Middle frontal gyrus (tissue), 1 donor: Measurements from ENCODE around the gene ARFGEF3.

Experiments used
- DNase-seq: peaks from one replicate; pipeline ENCODE4 v3.0.0-alpha.2; 2015; ENCODE audit warnings: low spot score; ENCODE audit errors: extremely low spot score

The ARFGEF3 gene

DNA sequence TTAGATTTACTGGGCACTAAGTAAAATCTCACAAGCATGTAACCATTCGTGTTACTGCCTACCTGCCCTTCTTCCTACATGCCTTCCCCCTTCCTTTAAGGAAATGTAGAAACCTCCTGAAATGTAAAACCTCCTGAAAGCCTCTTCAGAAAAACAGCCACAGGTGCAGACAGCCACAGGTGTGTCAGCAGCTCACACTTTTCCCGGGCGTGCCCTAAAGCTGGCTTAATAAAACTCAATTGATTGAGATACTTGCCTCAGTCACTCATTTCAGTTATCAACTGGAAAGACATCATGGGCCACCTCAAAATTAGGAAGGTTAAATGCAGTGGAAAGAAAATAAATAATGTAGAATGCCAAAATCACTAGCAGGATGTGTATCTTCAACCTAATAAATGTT is 79.6 kb downstream of the ARFGEF3 start:
- no peak for DNase-seq

DNA sequence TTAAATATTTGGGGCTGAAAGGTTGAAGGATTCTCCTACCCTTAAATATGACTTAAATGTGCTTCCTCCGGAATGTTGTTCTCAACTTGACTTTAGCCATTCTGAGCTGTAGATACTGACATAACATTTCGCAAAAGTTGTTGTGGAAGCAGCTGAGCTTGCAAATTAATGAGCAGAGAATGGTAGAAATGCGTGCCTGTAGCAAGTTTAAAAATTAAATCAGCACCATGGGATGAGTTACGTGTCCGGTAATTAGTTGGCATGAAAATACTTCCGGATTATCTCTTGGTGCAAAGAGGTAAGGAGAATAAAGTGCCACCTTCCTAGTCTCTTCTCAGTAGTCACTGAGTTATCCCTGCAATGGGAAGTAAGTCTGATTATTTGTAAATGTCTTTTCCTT is 80.2 kb downstream of the ARFGEF3 start:
- DNase-seq, result no peak

DNA sequence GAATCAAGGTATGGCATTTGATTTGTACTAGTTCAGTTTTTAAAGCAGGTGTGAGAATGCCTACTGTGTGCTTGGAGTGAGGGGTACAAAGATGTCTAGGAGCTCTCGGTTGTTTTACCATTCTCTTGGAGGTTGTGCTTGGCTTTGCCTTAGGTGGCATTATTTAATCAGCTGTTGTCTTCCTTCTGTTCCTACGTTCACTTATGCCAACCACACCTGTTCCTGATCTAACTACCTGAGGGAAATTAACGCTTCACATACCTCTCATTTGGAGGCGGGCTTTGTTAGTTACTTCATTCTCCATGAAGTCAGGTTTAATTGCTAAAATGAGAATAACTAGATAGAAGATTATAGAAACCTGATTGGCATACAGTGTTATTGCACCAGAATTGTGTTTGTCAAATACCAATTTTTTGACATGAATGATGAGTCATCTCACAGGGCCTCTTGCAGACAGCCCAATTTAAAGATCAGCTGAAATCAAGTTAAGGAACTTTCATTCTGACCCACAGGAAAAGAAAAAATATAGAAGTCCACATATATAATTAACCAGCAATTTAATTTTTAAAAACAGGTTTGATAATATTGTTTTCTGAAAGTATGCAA is 81.4 kb downstream of the ARFGEF3 start:
- DNase-seq, result no peak

GRCh38 chr6:138245751-138246150 is 84.0 kb downstream of the ARFGEF3 start:
- DNase-seq, result no peak

- DNase-seq, result no peak
Observed at GRCh38 chr6:138246650-138247440, 85.1 kb downstream of the ARFGEF3 start.

GRCh38 chr6:138248011-138248410 is 86.3 kb downstream of the ARFGEF3 start:
- no peak for DNase-seq

- DNase-seq, result no peak
Observed at GRCh38 chr6:138248878-138249277, 87.1 kb downstream of the ARFGEF3 start.

DNA sequence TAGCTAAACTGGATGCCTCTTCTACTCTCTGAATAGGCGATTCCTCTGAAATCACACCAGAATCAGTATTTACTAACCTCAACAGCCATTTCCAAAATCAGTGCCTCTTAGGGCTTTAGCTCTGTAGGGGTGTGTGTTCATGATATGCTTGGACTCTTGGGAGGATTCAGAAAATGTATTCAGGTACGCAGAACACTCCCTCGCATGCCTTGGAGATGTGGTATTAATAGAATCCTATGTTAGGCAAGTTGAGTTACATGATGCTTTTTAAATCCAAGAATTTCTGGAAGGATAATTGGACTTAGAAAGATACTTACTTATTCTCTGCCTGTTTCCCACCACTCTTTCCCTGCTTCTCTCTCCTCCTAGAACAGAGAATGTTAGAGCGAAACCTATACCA is 88.3 kb downstream of the ARFGEF3 start:
- peak; percentile 19 for DNase-seq

DNA sequence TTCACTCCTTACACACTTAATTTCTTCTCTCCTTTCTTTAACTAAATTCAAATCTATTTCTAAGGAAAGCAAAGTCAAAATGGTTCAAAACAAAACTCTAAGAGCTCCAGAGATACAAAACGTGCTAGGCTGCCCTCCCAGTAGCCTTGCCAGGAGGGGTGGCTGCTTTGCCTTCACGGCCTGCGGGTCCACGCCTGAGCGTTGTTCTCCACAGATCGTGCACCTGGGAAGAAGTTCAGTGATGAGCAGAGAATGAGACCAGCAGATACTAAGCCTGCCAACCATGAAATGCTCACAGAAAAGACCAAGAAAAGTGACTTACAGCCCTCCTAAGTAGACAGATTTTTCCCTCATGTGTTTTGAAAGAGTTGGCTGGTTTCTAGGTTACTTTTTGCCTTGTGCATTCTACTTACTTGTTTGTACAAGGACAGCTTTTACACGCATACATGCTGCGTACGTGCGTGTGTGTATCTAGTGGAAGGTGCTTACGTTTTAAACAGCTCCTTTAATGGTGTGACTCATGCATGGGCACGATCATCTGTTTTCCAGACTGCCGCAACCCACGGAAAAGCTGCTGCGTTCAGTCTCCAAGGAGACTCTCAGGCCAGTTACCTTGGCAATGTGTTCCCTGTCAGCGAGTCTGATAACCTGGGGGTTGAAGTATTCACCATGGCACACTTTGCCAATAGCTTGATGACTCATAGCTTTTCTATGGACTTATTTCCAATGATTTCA is 88.9 kb downstream of the ARFGEF3 start:
- peak; percentile 55 for DNase-seq

DNA sequence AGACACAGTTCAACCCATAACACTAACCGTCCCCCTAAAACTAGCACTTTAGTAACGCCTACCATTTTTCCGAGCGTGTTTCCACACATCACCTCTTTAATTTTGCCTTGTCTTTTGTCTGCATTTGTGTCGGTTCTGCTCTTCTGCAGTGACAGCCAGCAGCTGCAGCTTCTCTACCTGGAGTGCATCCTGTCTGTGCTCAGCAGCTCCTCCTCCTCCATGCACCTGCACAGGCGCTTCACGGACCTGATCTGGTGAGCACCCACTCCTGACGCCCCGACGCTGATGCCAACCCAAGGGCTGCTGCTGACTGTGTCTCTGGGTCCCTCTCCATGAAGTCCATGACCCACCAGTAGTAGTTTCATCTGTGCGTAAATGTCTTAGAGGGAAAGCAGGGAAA is 92.0 kb downstream of the ARFGEF3 start:
- no peak for DNase-seq

DNA sequence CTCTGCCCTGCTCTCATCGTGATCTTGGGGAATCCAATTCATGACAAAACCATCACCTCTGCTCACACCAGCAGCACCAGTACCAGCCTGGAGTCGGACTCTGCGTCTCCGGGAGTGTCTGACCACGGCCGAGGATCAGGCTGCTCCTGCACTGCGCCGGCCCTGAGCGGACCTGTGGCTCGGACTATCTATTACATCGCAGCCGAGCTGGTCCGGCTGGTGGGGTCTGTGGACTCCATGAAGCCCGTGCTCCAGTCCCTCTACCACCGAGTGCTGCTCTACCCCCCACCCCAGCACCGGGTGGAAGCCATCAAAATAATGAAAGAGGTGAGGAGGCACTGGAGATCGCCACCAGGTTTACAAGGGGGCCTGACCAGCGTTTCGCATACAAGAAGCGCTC is 93.7 kb downstream of the ARFGEF3 start:
- no peak for DNase-seq

GRCh38 chr6:138257638-138258040 is 95.9 kb downstream of the ARFGEF3 start:
- DNase-seq, result no peak

GRCh38 chr6:138258197-138258596 is 96.5 kb downstream of the ARFGEF3 start:
- DNase-seq, result no peak

DNA sequence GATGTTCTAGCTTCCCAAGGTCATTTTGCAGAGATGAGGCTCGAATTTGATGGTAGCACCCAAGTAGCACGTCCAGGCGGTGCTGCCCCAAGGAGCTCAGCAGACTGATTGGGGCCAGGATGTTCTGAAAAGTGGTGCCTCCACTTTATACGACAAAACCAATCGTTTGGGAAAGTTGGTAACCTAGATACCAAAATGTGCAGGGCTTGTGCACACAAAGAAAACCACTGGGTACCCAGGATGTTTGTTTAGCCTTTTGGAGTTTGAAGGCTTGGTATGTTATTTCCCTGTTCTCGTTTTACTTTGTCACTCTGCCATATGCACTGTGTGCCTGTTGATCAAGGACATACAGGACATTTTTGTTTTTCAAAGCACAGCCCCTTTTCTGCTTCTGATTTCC is 97.3 kb downstream of the ARFGEF3 start:
- no peak for DNase-seq

GRCh38 chr6:138261116-138261780 is 99.5 kb downstream of the ARFGEF3 start:
- DNase-seq, result no peak

- no peak for DNase-seq
Observed at GRCh38 chr6:138263963-138264362, 102.2 kb downstream of the ARFGEF3 start.

GRCh38 chr6:138264372-138264880 is 102.7 kb downstream of the ARFGEF3 start:
- no peak for DNase-seq

DNA sequence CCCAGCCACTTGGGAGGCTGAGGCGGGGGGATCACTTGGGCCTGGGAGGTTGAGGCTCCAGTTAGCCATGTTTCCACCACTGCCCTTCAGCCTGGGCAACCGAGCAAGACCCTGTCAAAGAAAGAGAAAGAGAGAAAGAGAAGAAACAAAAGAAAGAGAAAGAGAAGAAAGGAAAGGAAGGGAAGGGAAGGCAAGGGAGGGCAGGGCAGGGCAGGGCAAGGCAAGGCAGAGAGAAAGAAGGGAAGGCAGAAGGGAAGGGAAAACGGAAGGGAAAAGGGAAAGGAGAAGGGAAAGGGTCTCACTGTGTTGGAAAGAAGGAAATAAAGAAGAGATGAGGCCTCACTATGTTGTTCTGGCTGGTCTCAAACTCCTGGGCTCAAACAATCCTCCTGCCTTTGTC is 104.4 kb downstream of the ARFGEF3 start:
- DNase-seq, result no peak

- no peak for DNase-seq
Observed at GRCh38 chr6:138267971-138268895, 106.5 kb downstream of the ARFGEF3 start.

- DNase-seq, result no peak
Observed at GRCh38 chr6:138271451-138271850, 109.7 kb downstream of the ARFGEF3 start.
